Stimulated activated CD8-positive, alpha-beta memory T cell treated with anti-CD3 and anti-CD28 coated beads, Interleukin-12 subunit alpha, Interleukin-12 subunit beta, amount 100 ng/mL, for 24 hours (primary cell): Measurements from ENCODE around the gene PRM1.
"Not testable (repeated sequence)": the region's sequence is repeated elsewhere in the genome, so short reads cannot be mapped to it uniquely, and the experiment has no call there.

Experiments used
- DNase-seq: peaks from one replicate; pipeline ENCODE4 v3.0.0-alpha.2; 2020; ENCODE audit errors: extremely low read depth

The PRM1 gene

DNA sequence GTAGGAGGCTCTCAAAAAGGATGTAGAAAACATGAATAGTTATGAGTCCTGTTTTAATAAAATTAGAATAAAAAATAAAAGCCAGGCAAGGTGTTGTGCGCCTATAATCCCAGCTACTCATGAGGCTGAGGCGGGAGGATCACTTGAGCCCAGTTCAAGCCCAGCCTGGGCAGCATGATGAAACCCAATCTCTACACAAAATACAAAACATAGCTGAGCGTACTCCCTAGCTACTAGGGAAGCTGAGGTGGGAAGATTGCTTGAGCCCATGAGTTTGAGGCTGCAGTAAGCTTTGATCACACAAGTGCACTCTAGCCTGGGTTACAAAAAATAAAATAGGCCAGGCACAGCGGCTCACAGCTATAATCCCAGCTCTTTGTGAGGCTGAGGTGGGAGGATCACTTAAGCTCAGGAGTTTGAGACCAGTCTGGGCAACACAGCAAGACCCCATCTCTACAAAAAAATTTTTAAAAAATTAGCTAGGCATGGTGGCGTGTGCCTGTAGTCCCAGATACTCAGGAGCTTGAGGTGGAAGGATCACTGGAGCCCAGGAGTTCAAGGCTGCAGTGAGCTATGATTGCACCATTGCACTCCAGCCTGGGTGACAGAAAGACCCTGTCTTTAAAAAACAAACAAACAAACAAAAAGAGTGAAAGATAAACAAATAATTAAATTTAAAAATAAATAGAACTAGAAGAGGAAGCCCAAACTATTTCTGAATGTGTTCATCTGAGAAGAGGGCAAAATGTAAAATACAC is 17.2 kb upstream of the PRM1 start:
- DNase-seq, result no peak

DNA sequence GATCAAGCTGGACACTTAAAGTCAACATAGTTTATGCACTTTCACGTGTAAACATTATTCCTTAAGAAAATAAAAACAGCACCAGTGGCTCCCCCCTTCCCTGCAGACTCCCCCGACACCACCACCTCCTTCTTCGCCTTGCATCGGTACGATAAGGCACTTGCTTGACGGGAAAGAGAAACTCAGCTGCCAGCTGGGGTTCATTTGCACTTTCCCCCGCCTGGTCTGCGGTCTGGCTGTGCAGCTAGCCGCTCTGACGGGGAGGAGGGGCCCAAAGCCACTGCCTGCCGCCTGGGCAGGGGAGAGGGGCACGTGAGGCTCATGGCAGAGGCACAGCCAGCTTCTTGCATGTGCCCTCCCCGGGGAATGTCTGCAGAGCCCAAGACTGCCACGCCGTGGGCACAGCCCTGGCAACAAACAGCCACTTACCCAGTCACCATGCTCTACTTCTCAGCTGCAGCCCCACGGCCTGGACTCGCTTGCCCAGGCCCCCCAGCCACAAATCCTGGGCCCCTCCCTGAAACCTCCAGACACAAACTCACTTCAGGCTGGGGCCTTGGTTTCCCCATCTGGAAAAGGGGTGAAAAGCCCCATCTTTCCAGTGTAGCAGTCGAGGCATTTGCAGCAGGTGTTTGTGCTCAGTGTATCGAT is 16.5 kb upstream of the PRM1 start:
- DNase-seq, result no peak

DNA sequence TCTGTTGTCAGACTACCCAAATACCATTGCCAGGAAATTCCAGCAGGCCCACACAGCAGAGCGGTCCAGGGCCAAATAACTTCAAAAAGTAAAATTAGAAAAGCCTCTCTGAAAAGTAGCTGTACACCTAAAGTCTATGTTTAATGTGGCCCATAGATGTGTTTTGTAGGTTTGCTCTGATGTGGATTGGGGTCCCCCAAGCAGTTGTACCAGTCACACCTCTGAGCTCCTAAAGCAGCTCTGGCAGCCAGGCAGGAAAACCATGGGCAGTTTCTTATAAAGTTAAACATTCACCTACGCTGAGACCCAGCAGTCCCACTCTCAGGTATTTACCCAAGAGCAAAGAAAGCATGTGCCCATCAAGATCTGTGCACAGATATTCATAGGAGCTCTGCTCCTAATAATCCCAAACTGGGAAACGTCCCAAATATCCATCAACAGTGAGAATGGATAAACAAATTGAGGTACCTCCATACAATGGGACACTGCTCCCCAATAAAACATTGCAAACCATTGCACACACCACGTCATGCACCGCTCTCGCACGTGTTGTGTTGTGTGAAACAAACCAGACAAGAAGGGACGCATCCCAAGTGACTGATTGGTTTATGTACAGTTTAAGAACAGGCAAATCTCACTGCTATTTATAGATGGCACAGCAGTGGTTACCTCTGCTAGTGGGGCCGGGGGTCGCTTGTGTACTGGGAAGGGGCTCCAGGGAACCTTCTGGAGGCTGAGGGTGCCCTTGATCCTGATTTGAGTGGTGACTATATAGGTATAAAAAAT is 15.8 kb upstream of the PRM1 start:
- DNase-seq, result no peak

DNA sequence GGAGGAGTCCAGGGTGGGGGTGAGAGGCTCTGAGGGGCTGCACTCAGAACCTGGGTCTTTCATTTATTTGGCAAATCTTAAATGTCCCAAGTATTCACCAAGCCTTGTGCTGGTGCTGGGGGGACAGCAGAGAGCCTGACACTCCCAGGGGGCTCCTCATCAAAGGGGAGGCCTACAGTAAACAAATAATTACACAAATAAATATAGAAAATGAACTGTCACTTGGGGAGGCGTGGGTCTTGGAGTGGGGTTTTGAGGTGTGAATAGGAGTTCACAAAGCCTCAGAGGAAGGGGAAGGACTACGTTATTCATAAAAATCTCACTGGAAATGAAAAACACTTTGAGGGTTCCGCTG is 15.2 kb upstream of the PRM1 start:
- DNase-seq, result no peak

DNA sequence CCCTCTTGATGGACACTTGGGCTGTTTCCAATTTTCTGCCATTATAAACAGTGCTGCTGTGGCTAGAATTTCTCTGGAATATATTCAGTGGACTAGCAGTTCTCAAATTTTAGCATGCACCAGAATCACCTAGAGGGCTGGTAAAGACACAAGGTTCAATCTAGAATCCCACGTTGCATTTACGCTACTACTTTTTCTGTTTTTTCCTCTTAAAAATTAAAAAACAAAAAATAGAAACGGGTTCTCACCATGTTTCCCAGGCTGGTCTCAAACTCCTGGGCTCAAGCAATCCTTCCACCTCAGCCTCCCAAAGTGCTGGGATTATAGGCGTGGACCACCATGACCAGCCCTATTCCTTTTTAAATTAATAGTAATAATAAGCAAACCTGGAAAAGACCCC is 14.5 kb upstream of the PRM1 start:
- no peak for DNase-seq

DNA sequence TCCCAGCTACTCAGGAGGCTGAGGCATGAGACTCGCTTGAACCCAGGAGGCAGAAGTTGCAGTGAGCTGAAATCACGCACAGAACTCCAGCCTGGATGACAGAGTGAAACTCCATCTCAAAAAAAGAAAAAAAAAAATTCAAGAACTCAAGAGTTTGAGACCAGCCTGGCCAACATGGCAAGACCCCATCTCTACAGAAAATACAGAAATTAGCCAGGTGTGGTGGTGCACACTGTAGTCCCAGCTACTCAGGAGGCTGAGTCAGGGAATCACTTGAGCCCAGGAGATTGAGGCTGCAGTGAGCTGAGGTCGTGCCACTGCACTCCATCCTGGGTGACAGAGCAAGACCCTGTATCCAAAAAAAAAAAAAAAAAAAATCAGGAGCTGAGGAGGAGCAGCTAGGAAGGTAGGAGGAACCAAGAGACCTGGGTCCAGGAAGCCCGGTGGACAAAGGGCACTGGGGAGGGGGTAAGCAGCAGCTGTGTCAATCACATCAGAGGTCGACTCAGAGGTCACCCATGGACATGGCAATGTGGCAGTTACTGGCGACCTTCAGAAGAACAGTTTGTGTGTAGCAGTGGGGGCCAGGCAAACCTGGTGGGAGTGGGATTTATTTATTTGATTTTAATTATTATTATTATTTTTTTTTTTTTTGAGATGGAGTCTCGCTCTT is 11.1 kb upstream of the PRM1 start:
- no peak for DNase-seq

DNA sequence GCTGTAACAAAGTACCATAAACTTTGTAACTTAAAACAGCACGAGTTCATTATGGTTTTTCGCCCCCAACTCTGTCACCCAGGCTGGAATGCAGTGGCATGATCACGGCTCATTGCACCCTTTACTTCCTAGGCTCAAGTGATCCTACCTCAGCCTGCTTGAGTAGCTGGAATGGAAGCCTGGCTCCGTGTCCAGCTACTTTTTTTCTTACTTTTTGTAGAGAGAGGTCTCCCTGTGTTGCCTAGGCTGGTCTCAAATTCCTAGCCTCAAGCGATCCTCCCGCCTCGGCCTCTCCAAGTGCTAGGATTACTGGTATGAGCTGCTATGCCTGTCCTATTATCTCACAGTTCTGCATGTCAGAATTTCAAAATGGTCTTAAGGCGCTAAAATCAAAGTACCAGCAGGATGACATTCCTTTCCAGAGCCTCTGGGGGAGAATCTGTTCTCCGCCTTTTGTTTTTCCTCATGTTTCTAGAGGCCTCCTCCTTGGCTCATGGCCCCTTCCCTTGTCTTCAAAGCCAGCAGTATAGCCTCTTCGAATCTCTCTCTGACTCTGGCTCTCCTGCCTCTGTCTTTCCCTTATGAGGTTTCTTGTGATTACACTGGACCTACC is 10.1 kb upstream of the PRM1 start:
- no peak for DNase-seq

DNA sequence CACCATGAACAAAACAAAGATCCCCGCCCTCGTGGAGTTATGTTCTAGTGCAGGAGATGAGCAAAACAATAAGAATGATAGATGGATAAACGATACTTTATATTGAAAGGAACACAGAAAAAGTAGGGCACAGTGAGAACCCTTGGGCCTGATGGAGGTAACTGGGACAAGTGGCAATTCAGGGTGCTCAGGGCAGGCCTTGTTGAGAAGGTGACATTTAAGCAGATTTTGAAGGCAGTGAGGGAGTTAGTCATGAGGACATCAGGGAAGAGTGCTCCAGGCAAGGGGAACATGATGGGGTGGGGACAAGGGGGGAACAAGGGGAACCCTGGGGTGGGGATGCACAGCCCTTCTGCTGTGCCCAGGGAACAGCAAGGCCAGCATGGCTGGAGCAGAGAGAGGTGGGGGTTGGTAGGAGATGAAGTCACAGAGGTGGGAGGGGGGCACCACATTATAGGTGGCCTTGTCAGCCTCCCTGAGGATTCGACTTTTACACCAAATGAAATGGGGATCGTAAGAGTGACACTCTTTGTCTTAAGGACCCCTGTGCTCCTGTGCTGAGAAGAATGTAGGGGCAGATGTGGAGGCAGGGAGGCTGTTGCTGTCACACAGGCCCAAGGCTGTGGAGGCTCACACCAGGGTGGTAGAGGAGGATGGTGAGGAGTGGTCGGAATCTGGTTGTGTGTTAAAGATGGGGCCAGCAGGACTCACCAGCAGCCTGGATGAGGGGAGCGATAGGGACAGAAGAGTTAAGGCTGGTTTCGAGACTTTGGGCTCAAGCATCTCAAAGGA is 9.2 kb upstream of the PRM1 start:
- no peak for DNase-seq

DNA sequence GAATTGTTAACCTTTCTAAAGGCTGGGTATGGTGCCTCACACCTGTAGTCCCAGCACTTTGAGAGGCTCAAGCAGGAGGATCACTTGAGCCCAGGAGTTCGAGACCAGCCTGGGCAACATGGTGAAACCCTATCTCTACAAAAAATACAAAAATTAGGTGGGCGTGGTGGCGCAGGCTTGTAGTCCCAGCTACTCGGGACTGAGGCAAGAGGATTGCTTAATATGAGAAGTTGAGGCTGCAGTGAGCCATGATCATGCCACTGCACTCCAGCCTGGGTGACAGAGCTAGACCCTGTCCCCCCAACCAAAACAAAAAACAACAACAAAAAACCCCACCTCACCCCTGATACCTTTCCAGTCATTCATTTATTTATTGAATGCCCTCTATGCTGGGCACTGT is 8.6 kb upstream of the PRM1 start:
- not testable (repeated sequence) for DNase-seq

DNA sequence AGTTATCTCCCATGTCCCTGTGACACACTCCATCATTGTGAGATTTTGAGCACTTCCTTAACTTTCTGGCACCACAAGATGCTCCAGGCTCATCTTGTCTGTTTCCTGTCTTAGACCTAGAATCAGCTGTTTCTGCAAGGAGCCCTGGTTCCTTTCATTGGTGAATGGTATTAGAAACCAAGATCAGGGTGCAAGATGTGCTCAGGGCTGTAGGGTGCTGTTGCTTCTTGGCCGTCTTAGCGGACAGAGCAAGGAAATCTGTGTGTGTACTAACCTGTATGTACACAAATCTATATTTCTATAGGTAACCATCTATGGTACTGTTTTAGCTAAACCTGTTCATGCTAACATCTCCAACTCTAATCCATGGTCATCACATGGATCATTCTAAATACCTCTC is 8.1 kb upstream of the PRM1 start:
- DNase-seq, result no peak

DNA sequence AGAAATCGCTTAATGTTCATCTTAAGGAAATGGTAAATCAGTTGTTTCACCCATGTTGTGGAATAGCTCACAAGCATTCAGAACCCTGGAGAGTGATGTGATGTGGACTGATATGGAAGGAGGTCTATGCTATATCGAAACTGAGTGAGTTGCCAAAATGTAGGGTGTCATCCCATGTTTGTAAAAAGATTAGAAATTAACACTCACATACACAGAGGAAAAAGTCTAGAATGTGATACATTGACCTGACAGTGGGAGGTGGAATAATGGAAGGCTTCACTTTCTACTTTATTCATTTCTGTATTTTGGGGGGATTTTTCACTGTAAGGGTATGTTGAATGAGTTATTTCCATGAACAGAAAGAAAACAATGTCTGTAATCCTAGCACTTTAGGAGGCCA is 4.7 kb upstream of the PRM1 start:
- no peak for DNase-seq

DNA sequence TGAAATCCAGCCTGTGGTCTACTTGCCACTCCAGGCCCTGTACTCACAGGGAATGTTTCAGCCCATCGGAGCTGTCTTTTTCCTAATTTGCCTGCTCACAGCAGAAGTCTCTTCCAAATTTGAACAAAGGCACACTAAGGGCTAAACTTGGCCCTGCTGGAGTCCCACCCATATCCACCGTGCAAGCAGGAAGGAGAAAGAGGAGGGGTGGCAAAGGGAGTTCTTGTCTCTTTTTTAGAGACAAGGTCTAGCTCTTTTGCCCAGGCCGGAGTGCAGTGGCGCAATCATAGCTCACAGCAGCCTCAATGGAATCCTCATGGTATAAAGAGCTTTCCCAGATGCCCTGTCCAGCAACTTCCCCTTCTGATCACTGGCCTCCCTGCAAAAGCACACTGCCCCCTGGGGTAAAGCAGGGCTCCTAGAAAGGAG is 2.7 kb upstream of the PRM1 start:
- DNase-seq, result no peak

DNA sequence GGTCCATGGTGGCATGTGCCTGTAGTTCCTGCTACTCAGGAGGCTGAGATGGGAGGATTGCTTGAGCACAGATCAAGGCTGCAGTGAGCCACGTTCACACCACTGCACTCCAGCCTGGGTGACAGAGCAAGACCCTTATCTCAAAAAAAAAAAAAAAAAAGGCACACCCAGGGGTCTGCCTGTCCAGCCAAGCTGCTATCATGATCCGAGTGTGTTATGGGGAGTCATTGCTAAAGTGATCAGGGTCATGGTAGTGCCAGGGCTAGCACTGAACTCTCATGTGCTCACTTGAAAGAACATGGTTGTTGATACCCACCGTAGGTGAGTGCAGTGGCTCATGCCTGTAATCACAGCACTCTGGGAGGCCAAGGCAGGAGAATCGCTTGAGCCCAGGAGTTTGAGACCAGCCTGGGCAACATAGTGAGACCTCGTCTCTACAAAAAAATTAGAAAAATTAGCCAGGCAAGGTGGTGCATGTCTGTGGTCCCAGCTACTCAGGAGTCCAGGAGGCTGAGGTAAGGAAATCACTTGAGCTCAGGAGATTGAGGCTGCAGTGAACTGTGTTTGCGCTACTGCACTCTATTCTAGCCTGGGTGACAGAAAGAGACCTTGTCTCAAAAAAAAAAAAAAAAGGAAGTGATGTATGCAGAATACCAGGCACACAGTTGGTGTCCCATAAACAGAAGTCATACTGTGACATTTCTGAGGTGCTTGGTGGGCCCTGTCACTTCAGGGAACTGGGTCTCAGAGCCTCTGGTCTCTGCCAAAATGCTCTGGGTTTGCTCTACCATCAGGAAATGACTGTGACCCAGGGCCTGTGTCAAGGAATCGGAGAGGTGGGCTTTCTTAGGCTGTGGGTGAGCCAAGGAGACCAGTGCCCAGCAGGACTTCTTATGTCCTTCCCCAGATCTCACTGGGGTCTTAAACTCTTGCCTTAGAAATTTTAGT is 2.2 kb downstream of the PRM1 start:
- no peak for DNase-seq

DNA sequence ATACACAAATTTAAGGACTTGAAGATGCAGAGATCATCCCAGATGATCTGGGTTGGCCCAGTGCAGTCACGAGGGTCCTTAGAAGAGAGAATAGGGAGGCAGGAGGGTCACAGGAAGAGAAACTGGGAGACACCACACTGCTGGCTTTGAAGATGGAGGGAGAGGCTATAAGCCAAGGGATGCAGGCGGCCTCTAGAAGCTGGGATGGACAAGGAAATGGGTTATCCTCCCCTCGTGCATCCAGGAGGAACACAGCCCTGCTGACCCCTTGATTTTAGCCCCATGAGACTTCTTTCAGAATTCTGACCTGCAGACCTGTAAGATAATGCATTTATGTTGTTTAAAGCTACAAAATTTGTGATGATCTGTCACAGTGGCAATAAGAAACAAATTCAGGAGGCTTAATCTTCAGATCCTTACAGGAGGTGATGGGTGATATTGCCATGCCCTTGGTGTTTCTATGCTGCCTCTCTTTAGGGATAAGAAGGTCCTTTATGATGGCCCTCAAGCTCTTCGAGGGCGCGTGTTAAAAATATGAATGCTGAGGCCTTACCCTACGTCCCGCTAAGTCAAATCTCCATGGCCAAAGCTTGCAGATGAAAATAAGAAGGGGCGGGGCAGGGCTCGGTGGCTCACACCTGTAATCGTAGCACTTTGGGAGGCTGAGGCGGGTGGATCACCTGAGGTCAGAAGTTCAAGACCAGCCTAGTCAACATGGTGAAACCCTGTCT is 3.4 kb downstream of the PRM1 start:
- no peak for DNase-seq

DNA sequence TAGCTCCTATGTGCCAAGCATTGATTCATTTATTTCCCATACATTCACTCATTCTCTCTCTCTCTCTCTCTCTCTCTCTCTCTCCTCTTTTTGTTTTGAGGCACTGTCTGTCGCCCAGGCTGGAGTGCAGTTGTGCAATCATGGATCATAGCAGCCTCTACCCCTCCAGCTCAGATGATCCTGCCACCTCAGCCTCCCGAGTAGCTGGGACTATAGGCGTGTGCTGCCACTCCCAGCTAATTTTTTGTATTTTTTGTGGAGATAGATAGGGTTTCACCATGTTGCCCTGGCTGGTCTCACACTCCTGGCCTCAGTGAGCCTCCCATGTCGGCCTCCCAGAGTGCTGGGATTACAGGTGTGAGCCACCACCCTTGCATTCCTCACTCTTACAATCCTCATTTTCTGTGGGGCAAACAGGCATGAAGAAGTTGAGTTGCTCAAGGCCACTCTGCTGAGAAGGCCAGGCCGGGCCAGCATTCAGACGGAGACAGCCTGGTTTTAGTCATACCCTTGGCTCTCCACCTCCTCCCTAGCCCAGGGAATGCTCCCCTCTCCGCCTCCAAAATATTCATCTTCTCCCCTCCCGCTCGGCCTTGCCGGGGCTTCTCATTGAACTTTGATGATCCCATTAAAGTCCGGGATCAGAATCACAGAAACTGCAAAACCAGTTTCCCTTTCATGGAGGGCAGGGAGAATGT is 4.1 kb downstream of the PRM1 start:
- DNase-seq, result no peak

DNA sequence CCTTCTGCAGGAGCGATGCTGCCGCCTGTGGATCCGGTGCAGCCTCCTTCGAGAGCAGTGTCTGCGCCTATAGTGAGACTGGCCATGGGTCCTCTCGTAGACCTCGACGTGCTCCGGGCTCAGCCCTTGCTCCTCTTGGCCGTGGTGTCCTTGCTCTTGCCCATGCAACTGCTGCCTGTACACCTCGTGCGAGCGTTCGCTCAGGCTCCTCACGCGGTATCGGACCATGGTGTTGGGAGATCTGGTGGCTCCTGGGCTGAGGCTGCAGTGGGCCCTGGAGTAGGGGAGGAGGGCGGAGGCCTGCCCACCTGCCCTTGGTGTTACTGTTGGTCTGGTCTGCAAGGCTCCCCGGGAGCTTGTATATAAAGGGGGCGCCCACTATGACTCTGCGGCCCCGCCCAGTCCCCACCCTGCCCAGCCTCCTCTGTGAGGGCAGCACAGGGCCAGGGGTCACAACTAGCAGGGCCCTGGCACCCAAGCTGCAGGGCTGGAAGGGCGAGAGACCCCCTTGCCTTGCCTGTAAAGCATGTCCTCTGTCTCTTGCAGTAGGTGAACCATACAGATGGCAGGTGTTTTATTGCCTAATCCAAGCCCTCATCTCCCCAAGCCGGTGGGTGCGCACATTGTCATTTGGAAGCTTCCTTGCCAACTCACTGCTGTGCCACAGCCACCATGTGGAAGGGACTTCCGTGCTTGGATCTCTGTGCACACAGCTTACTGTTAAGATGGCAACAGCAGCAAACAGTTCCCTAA is 4.8 kb downstream of the PRM1 start, which contains the start of gene PRM2:
PRM2 (minus strand) TSS at position 338 of the 753 bp plus-strand sequence; CDS start at position 228, 110 bp downstream.
- DNase-seq, result no peak

DNA sequence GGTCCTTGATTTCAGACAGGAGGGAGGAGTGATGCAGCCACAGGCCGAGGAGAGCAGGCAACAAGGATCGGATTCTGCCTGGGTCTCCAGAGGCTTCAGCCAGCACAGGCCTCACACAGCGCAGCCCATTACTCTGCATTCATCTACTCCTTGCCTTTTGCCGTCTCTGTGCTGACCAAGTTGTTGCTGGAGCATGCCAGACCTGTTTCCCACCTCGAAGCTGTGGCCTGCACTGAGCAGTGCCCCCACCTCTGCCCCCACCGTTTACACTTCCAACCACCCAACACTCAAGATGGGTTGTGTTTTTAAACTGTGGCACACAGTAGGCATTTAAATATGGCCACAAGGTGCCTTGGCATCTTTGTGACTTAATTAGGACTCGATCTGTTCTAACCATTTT is 6.2 kb downstream of the PRM1 start:
- no peak for DNase-seq
